Stimulated activated effector memory CD8-positive, alpha-beta T cell treated with anti-CD3 and anti-CD28 coated beads, Interleukin-12 subunit alpha, Interleukin-12 subunit beta, amount 100 ng/mL, for 72 hours (primary cell): ENCODE results near the gene FHIT.

Source experiments
- ATAC-seq: fragments of 150-1000 bp; cut with Tn5 transposase; 2 replicates; pipeline ENCODE4 v1.10.0; 2021
- DNase-seq, 2 donors: peaks; one replicate each; pipeline ENCODE4 v3.0.0; 2021 to 2022; ENCODE audit warnings: low spot score in 2 of 2
- H3K27ac Mint-ChIP-seq: one replicate; pipeline ENCODE4 v1.8.0; 2022; ENCODE audit warnings: mild to moderate bottlenecking, mixed read lengths
- H3K36me3 Mint-ChIP-seq: one replicate; pipeline ENCODE4 v1.8.0; 2022; ENCODE audit warnings: mild to moderate bottlenecking, mixed read lengths
- H3K4me1 Mint-ChIP-seq: one replicate; pipeline ENCODE4 v1.8.0; 2022; ENCODE audit warnings: mixed read lengths
- H3K4me3 Mint-ChIP-seq: one replicate; pipeline ENCODE4 v1.8.0; 2022; ENCODE audit warnings: mild to moderate bottlenecking, mixed read lengths
- H3K9me3 Mint-ChIP-seq: one replicate; pipeline ENCODE4 v1.8.0; 2022; ENCODE audit warnings: mixed read lengths

FHIT gene

DNA sequence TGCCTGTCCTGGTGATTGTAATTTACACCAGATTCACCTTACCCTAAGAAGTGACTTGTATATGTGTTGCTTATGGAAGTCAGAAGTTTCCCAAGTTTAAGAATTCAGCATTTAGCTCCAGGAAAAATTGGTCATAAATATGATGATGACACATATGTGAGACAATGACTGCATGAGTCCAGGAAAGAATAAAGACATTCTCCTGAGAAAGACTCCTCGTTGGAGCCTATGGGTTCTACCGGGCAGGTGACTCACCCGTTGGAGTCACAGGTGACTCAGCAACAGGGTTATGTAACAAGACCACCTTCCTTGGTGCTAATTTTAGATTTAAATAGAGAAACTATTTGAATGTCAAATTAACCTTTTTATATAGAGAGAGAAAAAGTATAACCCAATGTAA is 662.4 kb downstream of the FHIT start:
- no peak for DNase-seq
- H3K4me3 Mint-ChIP-seq = no peak overlapping the region
- ATAC-seq = no peak
- H3K9me3 Mint-ChIP-seq = no peaks in the 10 kb centered on the region
- H3K36me3 Mint-ChIP-seq = no peaks in the 10 kb centered on the region
- H3K27ac Mint-ChIP-seq = no peak overlapping the region
- H3K4me1 Mint-ChIP-seq = no peaks in the 10 kb centered on the region

DNA sequence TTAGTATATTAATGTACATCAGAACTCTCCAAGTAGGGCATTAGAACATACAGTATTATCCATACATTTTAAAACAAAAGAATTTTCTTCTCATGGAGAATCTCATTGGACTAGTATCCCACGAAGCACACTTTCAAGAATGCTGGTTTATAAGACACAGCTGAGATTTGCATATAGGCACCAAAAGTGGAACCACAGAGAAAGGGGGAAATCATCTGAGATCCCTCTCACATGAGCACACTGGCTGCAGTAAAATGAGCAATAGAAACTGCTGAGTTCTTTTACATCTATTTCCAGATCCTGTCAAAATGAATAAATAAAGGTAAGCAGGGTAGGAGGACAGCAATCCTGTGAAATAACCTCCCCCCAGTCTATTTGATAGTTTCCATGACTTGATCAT is 665.3 kb downstream of the FHIT start:
- Mint-ChIP-seq H3K36me3 (no peaks in the 10 kb centered on the region), H3K4me1 (no peaks in the 10 kb centered on the region), H3K4me3 (no peak overlapping the region), H3K27ac (no peak overlapping the region), H3K9me3 (no peaks in the 10 kb centered on the region)
- ATAC-seq (no peak), DNase-seq (no peak)

DNA sequence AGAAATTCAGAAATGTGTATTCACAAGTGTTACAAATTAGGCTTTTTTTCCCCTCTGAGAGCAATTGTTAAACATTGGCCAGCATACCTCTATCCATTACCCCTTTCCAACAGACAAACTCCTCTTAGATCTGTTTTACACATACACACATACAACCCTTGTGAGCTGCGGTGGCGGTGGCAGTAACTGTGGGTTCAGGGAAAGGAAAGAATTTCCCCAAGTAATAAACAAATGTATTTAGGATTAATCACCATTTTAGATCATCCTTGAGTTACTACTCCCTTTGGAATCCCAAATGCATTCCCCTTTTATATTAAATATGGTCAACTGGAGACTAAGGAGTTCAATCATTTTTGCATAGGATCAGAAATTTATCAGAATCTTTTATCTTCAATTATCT is 667.0 kb downstream of the FHIT start:
- Mint-ChIP-seq H3K9me3 (no peaks in the 10 kb centered on the region), H3K4me1 (no peaks in the 10 kb centered on the region), H3K27ac (no peak overlapping the region), H3K4me3 (no peak overlapping the region), H3K36me3 (no peaks in the 10 kb centered on the region)
- DNase-seq (no peak), ATAC-seq (no peak)

DNA sequence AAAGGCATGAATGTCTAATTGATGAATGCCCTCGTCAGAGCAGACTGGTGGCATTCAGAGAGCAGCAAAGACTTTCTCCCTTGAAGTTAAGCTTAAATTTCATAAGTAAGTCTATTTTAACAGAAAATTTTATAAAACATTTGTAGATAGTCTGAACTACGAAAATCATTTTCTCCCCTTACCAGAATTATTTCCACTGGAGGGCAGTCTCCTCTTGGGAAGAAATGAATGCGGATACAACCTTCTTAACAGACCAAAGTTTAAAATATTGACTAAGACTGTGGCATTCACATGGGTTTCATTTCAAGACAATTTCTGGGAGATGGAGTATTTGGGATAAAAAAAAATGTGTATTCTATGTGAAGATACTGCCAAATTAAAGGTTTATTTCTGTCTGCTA is 669.0 kb downstream of the FHIT start:
- H3K27ac Mint-ChIP-seq = no peak overlapping the region
- ATAC-seq (no peak), DNase-seq (no peak)
- no peaks in the 10 kb centered on the region for H3K4me1 Mint-ChIP-seq
- no peaks in the 10 kb centered on the region for H3K36me3 Mint-ChIP-seq
- no peak overlapping the region for H3K4me3 Mint-ChIP-seq
- no peaks in the 10 kb centered on the region for H3K9me3 Mint-ChIP-seq

DNA sequence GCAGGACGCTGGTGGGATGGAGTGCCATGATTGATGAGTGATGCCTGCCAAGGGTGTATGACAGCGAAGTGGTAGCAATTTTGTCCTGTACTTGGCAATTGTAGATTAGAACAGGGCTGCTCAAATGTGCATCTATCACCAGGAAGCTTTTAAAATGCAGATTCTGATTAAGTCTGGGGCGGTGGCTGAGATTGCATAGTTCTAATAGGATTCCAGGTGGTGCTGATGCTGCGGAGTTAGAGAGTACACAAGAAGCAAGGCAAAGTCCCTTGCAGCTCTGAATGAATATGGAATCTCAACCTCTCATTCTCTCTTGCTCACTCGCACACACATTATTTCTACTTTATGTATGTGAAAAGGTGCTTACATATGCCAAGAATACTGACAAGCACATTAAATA is 670.4 kb downstream of the FHIT start:
- no peaks in the 10 kb centered on the region for H3K4me1 Mint-ChIP-seq
- H3K27ac Mint-ChIP-seq = no peak overlapping the region
- DNase-seq (no peak), ATAC-seq (no peak)
- H3K9me3 Mint-ChIP-seq = no peaks in the 10 kb centered on the region
- H3K4me3 Mint-ChIP-seq = no peak overlapping the region
- H3K36me3 Mint-ChIP-seq = no peaks in the 10 kb centered on the region

DNA sequence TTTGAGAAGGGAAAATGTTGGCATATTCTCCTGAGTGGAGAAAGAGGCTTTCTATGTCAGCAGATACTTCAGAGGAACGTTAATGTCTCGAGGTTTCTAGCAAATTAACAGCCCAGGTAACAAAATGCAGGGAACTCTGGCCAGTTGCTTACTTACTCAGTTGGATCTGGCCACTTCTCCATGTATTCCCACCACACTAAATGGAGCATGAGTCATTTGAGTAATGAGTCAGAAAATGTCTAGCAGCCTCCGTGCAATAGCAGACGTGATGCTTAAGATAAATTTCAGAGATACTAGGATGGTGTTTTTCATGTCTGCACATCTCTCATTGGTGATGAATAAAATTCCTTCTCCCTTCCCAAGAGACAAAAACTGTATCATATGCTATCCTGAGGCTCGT is 671.5 kb downstream of the FHIT start:
- ATAC-seq (no peak), DNase-seq (no peak)
- no peak overlapping the region for H3K4me3 Mint-ChIP-seq
- H3K9me3 Mint-ChIP-seq = no peaks in the 10 kb centered on the region
- H3K36me3 Mint-ChIP-seq = no peaks in the 10 kb centered on the region
- H3K4me1 Mint-ChIP-seq = no peaks in the 10 kb centered on the region
- H3K27ac Mint-ChIP-seq = no peak overlapping the region

DNA sequence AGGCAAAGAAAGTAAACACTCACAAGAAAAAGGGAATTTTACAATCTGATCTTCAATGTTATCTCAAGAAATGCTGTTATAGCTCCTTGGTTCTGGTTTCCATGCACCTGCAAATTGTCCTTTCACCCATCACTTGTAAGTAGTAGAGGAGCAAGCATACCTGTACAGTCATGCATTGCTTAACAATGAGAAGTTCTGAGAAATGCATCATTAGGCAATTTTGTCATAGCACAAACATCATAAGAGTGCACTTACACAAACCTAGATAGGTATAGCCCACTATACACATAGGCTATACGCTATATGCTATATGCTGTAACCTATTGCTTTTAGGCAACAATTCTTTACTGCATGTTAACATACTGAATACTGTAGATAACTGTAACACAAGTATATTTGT is 672.3 kb downstream of the FHIT start:
- no peak for ATAC-seq
- no peaks in the 10 kb centered on the region for H3K4me1 Mint-ChIP-seq
- no peak overlapping the region for H3K4me3 Mint-ChIP-seq
- no peak for DNase-seq
- H3K27ac Mint-ChIP-seq = no peak overlapping the region
- H3K9me3 Mint-ChIP-seq = no peaks in the 10 kb centered on the region
- no peaks in the 10 kb centered on the region for H3K36me3 Mint-ChIP-seq

DNA sequence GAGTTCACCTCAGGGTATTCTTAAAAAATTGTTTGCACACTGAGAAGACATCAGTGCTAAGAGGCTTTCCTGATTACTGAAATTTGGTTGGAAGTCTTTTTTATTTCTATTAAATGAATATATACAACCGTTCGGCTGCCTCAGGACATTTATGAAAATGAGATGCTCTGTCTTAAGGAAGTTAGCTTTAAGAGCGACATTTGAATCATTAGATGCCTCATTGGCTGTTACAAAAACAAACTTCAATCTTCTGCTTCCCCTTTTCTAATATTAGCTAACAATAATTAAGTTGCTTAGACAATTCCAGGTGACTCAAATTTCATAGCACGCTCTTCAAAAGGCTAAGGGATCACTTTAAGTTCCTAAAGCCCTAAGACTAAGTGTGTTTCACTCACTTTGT is 673.7 kb downstream of the FHIT start:
- ATAC-seq (no peak), DNase-seq (no peak)
- Mint-ChIP-seq H3K27ac (no peak overlapping the region), H3K36me3 (no peaks in the 10 kb centered on the region), H3K4me1 (no peaks in the 10 kb centered on the region), H3K4me3 (no peak overlapping the region), H3K9me3 (no peaks in the 10 kb centered on the region)

DNA sequence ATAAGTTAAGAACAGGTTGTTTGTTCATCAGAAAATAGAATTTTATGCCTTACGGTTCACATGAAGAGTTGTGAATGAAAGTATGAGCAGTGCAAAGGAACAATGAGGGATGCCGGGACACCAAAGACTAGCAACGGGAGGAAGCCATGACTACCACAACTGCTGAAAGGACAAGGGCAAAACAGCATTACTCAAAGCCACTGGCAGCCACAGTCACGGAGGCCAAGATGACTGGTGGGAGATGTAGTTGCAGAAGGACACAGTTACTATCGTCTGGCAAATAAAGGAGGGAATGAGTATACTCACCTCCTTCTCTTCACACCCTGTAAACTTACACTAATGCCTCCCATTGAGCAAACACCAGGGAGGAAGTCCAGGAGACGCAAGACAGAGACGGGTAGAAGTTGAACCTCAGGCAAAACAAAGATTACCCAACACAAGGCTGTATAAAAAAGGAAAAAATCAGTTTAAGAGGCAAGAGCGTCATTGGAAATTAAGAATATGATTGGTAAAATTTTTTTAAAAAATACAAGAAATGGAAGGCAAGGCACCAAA is 675.5 kb downstream of the FHIT start:
- ATAC-seq (no peak), DNase-seq (no peak)
- Mint-ChIP-seq H3K9me3 (no peaks in the 10 kb centered on the region), H3K4me3 (no peak overlapping the region), H3K4me1 (no peaks in the 10 kb centered on the region), H3K36me3 (no peaks in the 10 kb centered on the region), H3K27ac (no peak overlapping the region)

DNA sequence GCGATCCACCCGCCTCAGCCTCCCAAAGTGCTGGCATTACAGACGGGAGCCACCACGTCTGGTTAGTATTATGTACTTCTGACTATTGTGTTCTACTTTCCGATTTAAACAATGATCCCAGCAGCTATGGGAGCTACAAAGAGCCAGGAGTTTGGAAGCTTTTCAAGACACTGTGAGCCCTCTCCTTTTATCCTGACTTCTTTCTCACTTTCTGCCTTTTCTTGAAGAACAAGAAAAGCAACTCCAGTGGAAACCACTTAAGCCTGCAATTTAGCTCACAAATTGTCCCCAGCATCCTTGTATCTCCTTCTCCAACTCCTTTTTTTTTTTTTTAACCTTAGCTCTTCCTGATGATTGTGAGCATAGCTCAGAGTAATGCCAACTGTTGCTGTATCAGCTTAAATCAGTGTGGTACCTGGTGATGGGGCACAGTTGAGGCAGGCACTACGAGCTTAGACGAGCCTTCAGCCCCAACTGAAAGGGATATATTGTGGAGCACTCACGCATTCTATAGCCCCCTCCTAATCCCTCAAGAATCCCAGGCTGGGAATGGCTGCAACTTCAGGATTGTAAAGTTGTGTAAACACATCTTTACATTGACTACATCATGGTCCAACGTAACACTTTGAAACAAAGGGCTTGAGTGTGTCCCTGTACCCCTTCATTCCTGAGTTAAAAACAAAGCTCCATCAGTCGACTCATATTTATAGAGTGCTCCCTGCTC is 677.0 kb downstream of the FHIT start:
- no peaks in the 10 kb centered on the region for H3K9me3 Mint-ChIP-seq
- DNase-seq (no peak), ATAC-seq (no peak)
- H3K4me1 Mint-ChIP-seq = no peaks in the 10 kb centered on the region
- H3K4me3 Mint-ChIP-seq = no peak overlapping the region
- H3K27ac Mint-ChIP-seq = no peak overlapping the region
- no peaks in the 10 kb centered on the region for H3K36me3 Mint-ChIP-seq

DNA sequence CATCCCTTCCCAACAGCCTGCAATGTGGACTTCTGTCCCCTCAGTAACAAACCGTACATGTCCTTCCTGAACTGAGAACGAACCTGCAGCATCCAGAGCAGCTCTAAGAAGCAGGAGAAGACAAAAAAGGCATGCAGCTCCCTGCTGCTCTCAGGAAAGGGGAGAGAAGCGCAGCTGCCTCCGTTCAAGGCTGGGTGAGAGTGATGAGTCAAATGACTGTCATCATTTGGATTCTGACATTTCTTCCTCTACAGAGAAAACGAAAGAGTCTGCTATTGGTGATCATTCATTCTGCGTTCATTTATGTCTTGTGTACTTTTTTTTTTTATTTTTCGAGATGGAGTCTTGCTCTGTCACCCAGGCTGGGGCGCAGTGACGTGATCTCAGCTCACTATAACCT is 677.8 kb downstream of the FHIT start:
- DNase-seq (no peak), ATAC-seq (no peak)
- Mint-ChIP-seq H3K4me1 (no peaks in the 10 kb centered on the region), H3K9me3 (no peaks in the 10 kb centered on the region), H3K4me3 (no peak overlapping the region), H3K27ac (no peak overlapping the region), H3K36me3 (no peaks in the 10 kb centered on the region)

DNA sequence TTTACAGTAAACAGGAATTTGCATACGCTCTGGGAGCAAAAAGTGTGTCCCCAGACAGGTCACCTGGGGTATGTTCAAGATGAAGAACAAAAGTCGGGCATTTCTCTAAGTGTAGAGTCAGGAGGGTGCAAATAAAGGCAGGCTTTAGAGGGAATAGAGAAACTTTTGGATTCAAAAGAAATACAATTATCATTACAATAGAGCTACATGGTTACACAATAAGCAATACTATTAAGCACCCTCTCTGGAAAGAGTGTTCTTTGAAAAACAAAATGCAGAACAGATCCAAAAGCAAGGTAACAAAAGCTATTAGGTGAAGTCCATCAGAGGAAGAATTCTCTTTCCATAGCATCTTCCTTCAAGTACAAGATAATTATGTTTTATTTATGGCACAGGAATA is 679.7 kb downstream of the FHIT start:
- H3K9me3 Mint-ChIP-seq = no peaks in the 10 kb centered on the region
- H3K27ac Mint-ChIP-seq = no peak overlapping the region
- H3K36me3 Mint-ChIP-seq = no peaks in the 10 kb centered on the region
- no peak overlapping the region for H3K4me3 Mint-ChIP-seq
- H3K4me1 Mint-ChIP-seq = no peaks in the 10 kb centered on the region
- ATAC-seq = no peak
- DNase-seq = no peak

DNA sequence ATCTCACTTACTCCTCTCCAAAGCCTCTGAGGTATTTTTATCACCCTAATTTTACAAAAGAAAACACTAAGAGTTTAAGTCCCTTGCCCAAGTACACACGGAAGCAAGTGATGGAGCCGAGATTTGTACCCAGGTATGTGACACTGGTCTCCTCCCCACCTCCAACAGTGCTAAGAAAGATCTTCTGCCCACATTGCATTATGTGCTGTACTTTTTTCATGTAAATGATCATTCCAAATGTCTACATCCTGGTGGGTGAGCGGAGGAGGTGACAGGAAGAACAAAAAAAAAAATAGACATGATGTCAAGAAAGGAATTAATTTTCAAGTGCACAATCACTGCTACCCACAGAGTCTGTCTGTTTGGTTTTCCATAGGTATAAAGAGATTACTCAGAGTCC is 694.1 kb downstream of the FHIT start:
- no peak overlapping the region for H3K27ac Mint-ChIP-seq
- no peak for DNase-seq
- H3K36me3 Mint-ChIP-seq = no peaks in the 10 kb centered on the region
- peaks cover 15% of the 10 kb centered on the region for H3K4me1 Mint-ChIP-seq
- no peak for ATAC-seq
- H3K4me3 Mint-ChIP-seq = no peak overlapping the region
- H3K9me3 Mint-ChIP-seq = no peaks in the 10 kb centered on the region

DNA sequence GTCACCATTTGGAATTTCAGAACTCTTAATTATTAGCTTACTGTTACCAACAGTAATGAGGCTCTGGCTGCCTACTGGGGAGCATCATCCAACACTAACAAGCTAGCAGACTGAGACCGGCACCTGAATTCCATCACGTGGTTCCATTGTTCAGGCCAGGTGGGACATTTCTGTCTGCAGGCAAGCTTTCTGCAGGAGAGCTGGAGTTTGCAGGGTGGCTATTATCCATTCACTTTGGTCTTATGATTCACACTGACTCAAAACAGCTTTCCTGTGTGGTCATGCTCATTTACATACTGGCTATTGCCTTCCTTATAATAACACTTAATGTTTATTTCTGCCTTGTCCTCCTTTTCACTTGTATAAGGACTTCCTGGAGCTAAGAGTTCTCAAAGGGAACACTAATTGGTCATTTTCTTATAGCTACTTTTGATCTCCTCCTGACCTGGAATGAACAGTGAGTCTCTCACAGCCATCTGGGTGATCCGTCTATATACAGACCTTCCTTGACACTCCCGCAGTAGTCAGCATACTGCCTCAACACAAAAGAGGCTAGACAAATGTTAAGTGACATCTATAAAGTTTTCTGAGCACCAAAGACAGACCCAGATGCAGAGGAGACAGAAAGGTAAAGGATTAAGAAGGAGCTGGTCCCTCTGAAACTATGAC is 695.4 kb downstream of the FHIT start:
- no peaks in the 10 kb centered on the region for H3K36me3 Mint-ChIP-seq
- no peak for DNase-seq
- H3K9me3 Mint-ChIP-seq = peaks cover 6% of the 10 kb centered on the region
- no peak overlapping the region for H3K27ac Mint-ChIP-seq
- H3K4me1 Mint-ChIP-seq = peaks cover 26% of the 10 kb centered on the region
- peak; percentile 68 for ATAC-seq
- no peak overlapping the region for H3K4me3 Mint-ChIP-seq

DNA sequence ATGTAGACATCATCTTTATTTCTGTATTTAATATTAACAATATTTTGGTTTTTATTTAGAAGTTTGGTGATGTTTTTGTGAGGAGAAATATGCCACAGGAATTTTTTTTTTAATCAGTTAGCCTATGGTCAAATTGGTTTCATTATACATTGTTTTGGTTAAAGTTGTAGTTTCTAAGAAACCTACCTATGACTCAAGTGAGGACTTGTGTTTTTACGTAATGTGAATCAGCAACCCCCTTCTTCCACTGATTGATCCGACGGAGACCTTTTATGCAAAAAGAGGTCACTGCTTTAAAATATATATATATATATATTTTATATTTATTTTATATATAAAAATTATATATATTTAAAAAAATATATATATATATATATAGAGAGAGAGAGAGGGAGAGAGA is 698.1 kb downstream of the FHIT start:
- peak; percentile 61 for ATAC-seq
- no peaks in the 10 kb centered on the region for H3K36me3 Mint-ChIP-seq
- H3K9me3 Mint-ChIP-seq = peaks cover 7% of the 10 kb centered on the region
- DNase-seq = no peak
- no peak overlapping the region for H3K4me3 Mint-ChIP-seq
- peaks cover 28% of the 10 kb centered on the region for H3K4me1 Mint-ChIP-seq
- no peak overlapping the region for H3K27ac Mint-ChIP-seq

DNA sequence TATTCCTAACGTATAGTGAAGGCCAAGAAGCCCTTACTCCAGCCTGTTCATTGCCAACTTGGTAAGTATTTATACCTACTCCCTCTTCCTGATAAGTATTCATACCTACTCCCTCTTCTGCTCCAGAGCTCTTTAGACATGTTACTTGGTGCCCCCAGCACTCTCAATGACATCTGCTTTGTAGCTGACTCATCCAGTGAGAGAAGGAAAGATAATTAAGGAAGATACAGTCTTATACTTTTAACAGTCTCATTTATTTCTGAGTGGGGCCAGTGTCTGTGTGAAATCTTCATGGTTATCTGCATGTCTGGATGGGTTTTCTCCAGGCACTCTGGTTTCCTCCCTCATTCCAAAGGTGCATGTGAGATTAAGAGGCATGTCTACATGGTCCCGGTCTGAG is 698.7 kb downstream of the FHIT start:
- H3K36me3 Mint-ChIP-seq = no peaks in the 10 kb centered on the region
- no peak for ATAC-seq

More for the DNA sequence above, 698.7 kb downstream of the FHIT start:
- peaks cover 28% of the 10 kb centered on the region for H3K4me1 Mint-ChIP-seq
- H3K9me3 Mint-ChIP-seq = peaks cover 7% of the 10 kb centered on the region
- no peak overlapping the region for H3K27ac Mint-ChIP-seq
- no peak for DNase-seq
- H3K4me3 Mint-ChIP-seq = no peak overlapping the region
